OCI-LY3 (cell line): ENCODE results near the gene WLS.
"Not testable (repeated sequence)": the region's sequence is repeated elsewhere in the genome, so short reads cannot be mapped to it uniquely, and the experiment has no call there.

Experiments
- H2AFZ ChIP-seq: fragments of 200-600, 300-600 bp; shearing (Covaris generic); 2 replicates; pipeline ENCODE4 v1.6.0; 2014; ENCODE audit warnings: antibody characterized with exemption, low read depth, low read length
- H3K27ac ChIP-seq: fragments of 200-600, 300-600 bp; sonication (generic); 2 replicates; pipeline ENCODE4 v1.5.1; 2014; ENCODE audit warnings: mild to moderate bottlenecking, low read length, moderate library complexity, mixed read lengths
- H3K27me3 ChIP-seq: fragments of 200-600, 300-600 bp; sonication (generic); 2 replicates; pipeline ENCODE4 v1.6.1; 2014; ENCODE audit warnings: low read depth, low read length, mixed read lengths
- H3K36me3 ChIP-seq: fragments of 200-600, 300-600 bp; sonication (generic); replicated peaks from 2 replicates; pipeline ENCODE3; 2014; ENCODE audit warnings: low read depth, low read length, mixed read lengths
- H3K4me1 ChIP-seq: fragments of 300-600, 200-600 bp; sonication (generic); 2 replicates; pipeline ENCODE4 v1.6.1; 2014; ENCODE audit warnings: low read length, mixed read lengths
- H3K4me2 ChIP-seq: fragments of 200-600, 300-600 bp; sonication (generic); 2 replicates; pipeline ENCODE4 v1.6.1; 2014; ENCODE audit warnings: low read length, mixed read lengths
- H3K4me3 ChIP-seq: fragments of 300-600, 200-600 bp; sonication (generic); 2 replicates; pipeline ENCODE4 v1.5.1; 2014; ENCODE audit warnings: antibody characterized with exemption, mild to moderate bottlenecking, low read length, moderate library complexity
- H3K79me2 ChIP-seq: fragments of 300-600, 200-600 bp; shearing (Covaris generic); 2 replicates; pipeline ENCODE4 v1.6.1; 2014; ENCODE audit warnings: mild to moderate bottlenecking, low read length, mixed read lengths
- H3K9ac ChIP-seq: fragments of 300-600, 200-600 bp; shearing (Covaris generic); 2 replicates; pipeline ENCODE4 v1.6.0; 2014; ENCODE audit warnings: mild to moderate bottlenecking, low read length, moderate library complexity
- H3K9me3 ChIP-seq: fragments of 200-600, 300-600 bp; shearing (Covaris generic); 2 replicates; pipeline ENCODE4 v1.6.1; 2014; ENCODE audit warnings: low read length, mixed read lengths; ENCODE audit not compliant: insufficient read depth
- H4K20me1 ChIP-seq: fragments of 200-600, 300-600 bp; sonication (generic); 2 replicates; pipeline ENCODE4 v1.6.1; 2016; ENCODE audit warnings: low read length, mixed read lengths; ENCODE audit not compliant: insufficient read depth
- EZH2phosphoT487 ChIP-seq: fragments of 200-600 bp; shearing (Covaris generic); IDR thresholded peaks from 2 replicates; pipeline ENCODE4 v1.6.1; 2018; ENCODE audit warnings: antibody characterized with exemption, mixed run types, low read depth
- TF ChIP-seq, protein P1 (sequence below): fragments of 200-600, 300-600 bp; sonication (generic); IDR thresholded peaks from 2 replicates; pipeline ENCODE4 v1.5.1; 2014; ENCODE audit warnings: antibody characterized with exemption, low read length, low read depth

WLS gene

DNA sequence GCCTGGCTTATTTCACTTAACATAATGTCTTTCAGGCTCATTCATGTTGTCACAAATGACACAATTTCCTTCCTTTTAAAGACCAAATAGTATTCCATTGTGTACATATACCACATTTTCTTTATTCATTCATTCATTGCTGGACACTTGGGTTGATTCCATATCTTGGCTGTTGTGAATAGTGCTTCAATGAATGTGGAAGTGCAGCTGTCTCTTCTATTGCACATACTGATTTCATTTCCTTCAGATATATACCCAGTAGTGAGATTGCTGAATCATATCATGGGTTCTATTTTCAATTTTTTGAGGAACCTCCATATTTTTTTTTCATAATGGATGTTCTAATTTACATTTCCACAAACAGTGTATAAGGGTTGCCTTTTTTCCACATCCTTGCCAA is 38.6 kb upstream of the WLS start:
- H3K4me3 ChIP-seq: no peak overlapping the region
- no peak overlapping the region for H3K4me2 ChIP-seq
- TF ChIP-seq, protein P1, sequence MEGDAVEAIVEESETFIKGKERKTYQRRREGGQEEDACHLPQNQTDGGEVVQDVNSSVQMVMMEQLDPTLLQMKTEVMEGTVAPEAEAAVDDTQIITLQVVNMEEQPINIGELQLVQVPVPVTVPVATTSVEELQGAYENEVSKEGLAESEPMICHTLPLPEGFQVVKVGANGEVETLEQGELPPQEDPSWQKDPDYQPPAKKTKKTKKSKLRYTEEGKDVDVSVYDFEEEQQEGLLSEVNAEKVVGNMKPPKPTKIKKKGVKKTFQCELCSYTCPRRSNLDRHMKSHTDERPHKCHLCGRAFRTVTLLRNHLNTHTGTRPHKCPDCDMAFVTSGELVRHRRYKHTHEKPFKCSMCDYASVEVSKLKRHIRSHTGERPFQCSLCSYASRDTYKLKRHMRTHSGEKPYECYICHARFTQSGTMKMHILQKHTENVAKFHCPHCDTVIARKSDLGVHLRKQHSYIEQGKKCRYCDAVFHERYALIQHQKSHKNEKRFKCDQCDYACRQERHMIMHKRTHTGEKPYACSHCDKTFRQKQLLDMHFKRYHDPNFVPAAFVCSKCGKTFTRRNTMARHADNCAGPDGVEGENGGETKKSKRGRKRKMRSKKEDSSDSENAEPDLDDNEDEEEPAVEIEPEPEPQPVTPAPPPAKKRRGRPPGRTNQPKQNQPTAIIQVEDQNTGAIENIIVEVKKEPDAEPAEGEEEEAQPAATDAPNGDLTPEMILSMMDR: no peak
- TF ChIP-seq EZH2phosphoT487: no peak
- H2AFZ ChIP-seq: no peak overlapping the region
- no peaks in the 10 kb centered on the region for H3K79me2 ChIP-seq
- no peaks in the 10 kb centered on the region for H3K9me3 ChIP-seq
- peaks cover 24% of the 10 kb centered on the region for H3K4me1 ChIP-seq
- H3K9ac ChIP-seq: no peak overlapping the region
- no peaks in the 10 kb centered on the region for H4K20me1 ChIP-seq
- H3K27ac ChIP-seq: no peak overlapping the region
- no peaks in the 10 kb centered on the region for H3K27me3 ChIP-seq
- H3K36me3 ChIP-seq: no peaks in the 10 kb centered on the region

DNA sequence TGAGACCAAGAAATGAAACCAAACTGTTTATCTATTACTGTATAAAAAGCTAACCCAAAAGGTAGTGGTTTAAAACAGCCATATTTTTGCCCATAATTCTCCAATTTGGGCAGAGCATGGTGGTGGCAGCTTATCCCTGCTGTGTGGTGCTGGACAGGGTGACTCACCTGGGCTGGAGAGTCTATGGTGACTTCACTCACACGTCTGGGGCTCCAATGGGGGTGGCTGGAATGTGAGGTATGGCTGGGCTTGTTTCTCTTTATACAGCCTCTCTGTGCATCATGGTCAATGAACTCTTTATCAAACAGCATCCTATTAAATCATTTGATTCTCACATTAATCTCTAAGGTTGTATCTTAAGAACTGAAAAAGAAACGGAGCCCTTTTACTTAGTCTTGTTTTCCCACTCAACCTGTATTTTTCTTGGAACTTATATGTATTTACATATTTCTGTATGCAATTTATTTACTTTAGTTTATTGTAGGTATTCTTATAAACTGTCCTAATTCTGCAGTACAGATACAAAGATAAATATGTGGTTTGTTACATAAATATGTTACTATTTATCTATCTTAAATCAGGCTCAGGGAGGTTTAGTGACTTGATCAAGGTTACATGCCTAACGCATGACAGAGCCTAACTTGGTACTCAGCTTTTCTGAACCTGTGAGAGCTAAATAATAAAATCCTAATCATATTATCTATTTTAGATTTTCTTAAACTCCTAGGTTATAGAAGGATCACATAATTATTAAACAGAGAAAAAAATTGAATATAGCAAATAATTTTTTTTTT is 37.5 kb upstream of the WLS start:
- TF ChIP-seq, protein P1: no peak
- no peak for TF ChIP-seq EZH2phosphoT487
- H3K79me2 ChIP-seq: no peaks in the 10 kb centered on the region
- H3K9me3 ChIP-seq: no peaks in the 10 kb centered on the region
- no peak overlapping the region for H3K4me3 ChIP-seq
- no peak overlapping the region for H3K9ac ChIP-seq
- H2AFZ ChIP-seq: no peak overlapping the region
- no peak overlapping the region for H3K4me2 ChIP-seq
- H3K36me3 ChIP-seq: no peaks in the 10 kb centered on the region
- peaks cover 24% of the 10 kb centered on the region for H3K4me1 ChIP-seq
- H4K20me1 ChIP-seq: no peaks in the 10 kb centered on the region
- no peak overlapping the region for H3K27ac ChIP-seq
- no peaks in the 10 kb centered on the region for H3K27me3 ChIP-seq

DNA sequence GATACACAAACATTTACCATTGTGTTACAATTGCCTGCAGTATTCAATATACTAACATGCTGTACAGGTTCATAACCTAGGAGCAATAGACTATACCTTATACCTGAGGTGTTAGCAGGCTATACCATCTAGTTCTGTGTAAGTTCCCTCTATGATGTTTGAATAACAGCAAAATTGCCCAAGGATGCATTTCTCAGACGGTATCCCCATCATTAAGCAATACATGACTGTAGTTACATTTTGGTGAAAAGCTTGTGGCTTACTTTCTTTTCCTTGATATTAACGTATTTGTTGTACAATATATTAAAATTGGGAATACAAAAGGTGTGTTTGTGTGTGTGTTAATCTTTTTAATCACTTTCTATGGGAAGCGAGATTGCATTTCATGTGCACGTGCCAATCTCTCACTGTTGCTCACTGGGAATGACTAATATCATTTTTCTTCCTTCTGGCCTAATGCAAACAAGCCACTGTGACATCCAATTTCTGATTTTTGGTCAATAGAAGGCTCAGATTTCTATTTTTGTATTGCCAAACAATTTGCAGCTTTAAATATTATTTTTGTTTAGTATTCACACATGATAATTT is 36.7 kb upstream of the WLS start:
- H3K36me3 ChIP-seq: no peaks in the 10 kb centered on the region
- H4K20me1 ChIP-seq: no peaks in the 10 kb centered on the region
- TF ChIP-seq, protein P1: no peak
- TF ChIP-seq EZH2phosphoT487: no peak
- no peaks in the 10 kb centered on the region for H3K79me2 ChIP-seq
- no peaks in the 10 kb centered on the region for H3K9me3 ChIP-seq
- H3K27ac ChIP-seq: no peak overlapping the region
- H3K4me3 ChIP-seq: no peak overlapping the region
- no peak overlapping the region for H2AFZ ChIP-seq
- H3K9ac ChIP-seq: no peak overlapping the region
- H3K4me1 ChIP-seq: peaks cover 24% of the 10 kb centered on the region
- H3K27me3 ChIP-seq: no peaks in the 10 kb centered on the region
- no peak overlapping the region for H3K4me2 ChIP-seq

DNA sequence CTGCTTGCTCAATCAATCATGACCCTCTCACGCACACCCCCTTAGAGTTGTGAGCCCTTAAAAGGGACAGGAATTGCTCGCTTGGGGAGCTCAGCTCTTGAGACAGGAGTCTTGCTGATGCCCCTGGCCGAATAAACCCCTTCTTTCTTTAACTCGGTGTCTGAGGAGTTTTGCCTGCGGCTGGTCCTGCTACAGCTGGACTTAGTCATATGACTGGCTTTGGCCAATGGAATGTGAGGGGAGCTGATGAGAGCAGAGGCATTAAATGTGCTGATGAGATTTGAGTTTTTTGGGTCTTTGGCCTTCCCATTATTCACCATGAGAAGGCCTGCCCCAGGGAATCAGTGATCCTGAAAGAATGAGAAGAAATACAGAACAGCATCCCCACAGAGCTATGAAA is 24.5 kb upstream of the WLS start:
- H3K27me3 ChIP-seq, H3K36me3 ChIP-seq, H3K4me3 ChIP-seq: not testable (repeated sequence)

More for the DNA sequence above, 24.5 kb upstream of the WLS start:
- not testable (repeated sequence) for H3K4me2 ChIP-seq, H4K20me1 ChIP-seq, H3K9me3 ChIP-seq, H2AFZ ChIP-seq, H3K27ac ChIP-seq, H3K4me1 ChIP-seq, H3K9ac ChIP-seq, H3K79me2 ChIP-seq
